ENCODE results near the gene NMRK2.

Gene NMRK2

DNA sequence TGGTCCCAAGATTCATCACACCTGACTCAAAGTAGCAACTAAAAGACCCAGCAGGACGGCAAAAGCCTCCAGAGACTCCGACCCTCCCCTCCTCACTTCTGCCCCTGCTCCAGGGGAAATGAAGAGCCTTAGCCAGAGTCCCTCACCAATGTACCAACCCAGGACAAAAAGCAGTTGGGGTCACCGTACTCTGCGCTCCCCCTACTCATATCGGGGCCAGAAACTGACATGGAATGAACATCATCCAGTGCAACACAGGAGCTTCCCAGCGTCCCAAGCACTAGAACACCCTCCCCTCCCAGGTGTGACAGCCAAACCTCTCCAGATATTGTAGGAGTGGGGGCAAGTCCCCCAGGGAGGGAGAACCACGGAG lies 50.7 kb downstream of the NMRK2 start:
- H3K36me3 ChIP-seq (ENCODE audit: control insufficient read depth in 1 of 2, insufficient read depth in 2 of 2, low read length in 2 of 2): peaks cover 57 to 58% of the 10 kb centered on the region in 2 experiments
- WGBS (ENCODE audit: extremely low coverage, insufficient coverage, insufficient read length): no CpG with 5 or more reads among the region's 7 CpGs

DNA sequence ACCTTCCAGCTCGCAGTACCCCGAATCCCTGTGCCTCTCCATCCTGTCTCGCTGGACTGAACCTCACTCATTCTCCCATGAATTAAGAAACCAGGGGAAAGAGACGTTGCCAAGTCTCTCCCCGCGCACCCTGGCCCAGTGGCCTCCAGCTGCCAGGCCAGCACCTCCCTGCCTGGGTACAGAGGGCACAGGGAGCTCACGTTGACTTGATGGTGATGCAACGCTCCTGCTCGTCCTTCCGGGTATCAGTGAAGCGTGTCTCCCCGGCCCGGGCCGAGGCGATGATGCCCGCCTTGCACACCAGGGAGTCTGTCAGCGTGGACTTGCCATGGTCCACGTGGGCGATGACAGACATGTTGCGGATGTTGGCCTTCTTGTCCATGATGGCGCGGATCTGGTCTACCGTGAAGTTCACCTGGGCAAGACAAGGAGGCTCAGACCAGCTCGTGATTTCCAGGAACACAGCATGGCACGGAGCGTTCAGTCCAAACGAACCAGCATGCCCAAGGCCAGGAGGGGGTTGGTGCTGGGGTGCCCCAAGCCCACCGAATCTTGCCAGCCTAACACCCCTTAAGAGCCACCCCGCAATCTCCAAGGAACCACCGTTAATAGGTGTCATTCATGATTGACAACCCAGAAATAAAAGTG lies 51.2 kb downstream of the NMRK2 start:
- no peak overlapping the region for H3K18ac ChIP-seq (ENCODE audit: low read length)
- DNase-seq: peak in 1 of 2 donors; percentile 39
- peak overlapping the region; percentile 35 for H3K14ac ChIP-seq (ENCODE audit: low read length)
- H4K91ac ChIP-seq (ENCODE audit: low read depth, low read length): no peak overlapping the region
- H3K79me2 ChIP-seq (ENCODE audit: control insufficient read depth, insufficient read depth, low read length, poor library complexity): peaks cover 32% of the 10 kb centered on the region
- H3K4me3 ChIP-seq (ENCODE audit: low read depth, low read length): peak overlapping the region; percentile 95
- no peak overlapping the region for H2BK12ac ChIP-seq (ENCODE audit: low read length)
- peak overlapping the region; percentile 51 for H3K9ac ChIP-seq (ENCODE audit: low read length)
- H3K79me1 ChIP-seq (ENCODE audit: low read length): peaks cover 7% of the 10 kb centered on the region
- H3K27ac ChIP-seq (ENCODE audit: low read depth, low read length): no peak overlapping the region
- peaks cover 7% of the 10 kb centered on the region for H3K9me3 ChIP-seq (ENCODE audit: insufficient read depth, low read depth, low read length)
- peaks cover 53% of the 10 kb centered on the region in 2 experiments for H3K36me3 ChIP-seq (ENCODE audit: control insufficient read depth in 1 of 2, insufficient read depth in 2 of 2, low read length in 2 of 2)
- no peaks in the 10 kb centered on the region for H3K27me3 ChIP-seq (ENCODE audit: insufficient read depth, low read length)
- peaks cover 11 to 20% of the 10 kb centered on the region in 2 experiments for H3K4me1 ChIP-seq (ENCODE audit: control insufficient read depth in 1 of 2, insufficient read depth in 2 of 2, low read length in 2 of 2)
- H2AFZ ChIP-seq (ENCODE audit: insufficient read depth, low read length, poor library complexity): no peak overlapping the region
- no CpG with 5 or more reads among the region's 30 CpGs for WGBS (ENCODE audit: extremely low coverage, insufficient coverage, insufficient read length)
- peak overlapping the region; percentile 80 for H3K4me2 ChIP-seq (ENCODE audit: low read length)
- H3K23ac ChIP-seq (ENCODE audit: low read length): peak overlapping the region; percentile 43
- no peak overlapping the region for H2BK5ac ChIP-seq (ENCODE audit: low read depth, low read length, poor library complexity)
- no peak overlapping the region for H4K12ac ChIP-seq (ENCODE audit: low read depth, low read length)
- no peak overlapping the region for H2BK120ac ChIP-seq (ENCODE audit: insufficient read depth, low read length, poor library complexity)
- H3K4ac ChIP-seq (ENCODE audit: low read depth, low read length): peak overlapping the region; percentile 84
- H2AK5ac ChIP-seq (ENCODE audit: low read length): no peak overlapping the region
- no peak overlapping the region for H4K8ac ChIP-seq (ENCODE audit: low read depth, low read length)

More for the DNA sequence above, 50.7 kb downstream of the NMRK2 start:
- no peak overlapping the region for H4K12ac ChIP-seq (ENCODE audit: low read depth, low read length)
- H2BK12ac ChIP-seq (ENCODE audit: low read length): no peak overlapping the region
- peak overlapping the region; percentile 80 for H3K4me2 ChIP-seq (ENCODE audit: low read length)
- H4K91ac ChIP-seq (ENCODE audit: low read depth, low read length): no peak overlapping the region
- H2BK120ac ChIP-seq (ENCODE audit: insufficient read depth, low read length, poor library complexity): no peak overlapping the region
- peaks cover 7% of the 10 kb centered on the region for H3K79me1 ChIP-seq (ENCODE audit: low read length)
- H3K23ac ChIP-seq (ENCODE audit: low read length): no peak overlapping the region
- no peak for DNase-seq
- peaks cover 7% of the 10 kb centered on the region for H3K9me3 ChIP-seq (ENCODE audit: insufficient read depth, low read depth, low read length)
- no peak overlapping the region for H3K18ac ChIP-seq (ENCODE audit: low read length)
- H3K4ac ChIP-seq (ENCODE audit: low read depth, low read length): peak overlapping the region; percentile 84
- H3K79me2 ChIP-seq (ENCODE audit: control insufficient read depth, insufficient read depth, low read length, poor library complexity): peaks cover 32% of the 10 kb centered on the region
- H3K9ac ChIP-seq (ENCODE audit: low read length): peak overlapping the region; percentile 51
- peak overlapping the region; percentile 95 for H3K4me3 ChIP-seq (ENCODE audit: low read depth, low read length)
- H3K27ac ChIP-seq (ENCODE audit: low read depth, low read length): no peak overlapping the region
- H3K27me3 ChIP-seq (ENCODE audit: insufficient read depth, low read length): no peaks in the 10 kb centered on the region
- H4K8ac ChIP-seq (ENCODE audit: low read depth, low read length): no peak overlapping the region
- H2AK5ac ChIP-seq (ENCODE audit: low read length): no peak overlapping the region
- no peak overlapping the region for H2BK5ac ChIP-seq (ENCODE audit: low read depth, low read length, poor library complexity)
- H3K4me1 ChIP-seq (ENCODE audit: control insufficient read depth in 1 of 2, insufficient read depth in 2 of 2, low read length in 2 of 2): peaks cover 11 to 20% of the 10 kb centered on the region in 2 experiments
- H3K14ac ChIP-seq (ENCODE audit: low read length): no peak overlapping the region
- H2AFZ ChIP-seq (ENCODE audit: insufficient read depth, low read length, poor library complexity): no peak overlapping the region

DNA sequence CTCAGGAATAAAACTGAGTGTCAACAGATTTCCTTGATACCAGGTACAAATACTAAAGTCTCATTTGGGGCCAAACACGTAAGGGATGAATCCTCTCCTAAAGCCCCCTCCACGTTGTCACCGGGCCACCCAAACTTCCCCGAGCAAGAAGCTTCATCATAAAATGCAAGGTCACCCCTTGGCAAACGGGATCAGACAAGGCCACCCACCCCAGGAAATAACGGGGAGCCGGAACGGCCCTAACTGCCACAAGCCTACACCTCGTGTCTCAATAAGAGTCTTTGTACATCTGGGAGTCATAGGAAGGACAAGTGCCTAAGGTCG lies 51.7 kb downstream of the NMRK2 start:
- Histone ChIP-seq H2BK120ac (ENCODE audit: insufficient read depth, low read length, poor library complexity) (peak overlapping the region; percentile 74), H2AFZ (ENCODE audit: insufficient read depth, low read length, poor library complexity) (no peak overlapping the region), H3K79me2 (ENCODE audit: control insufficient read depth, insufficient read depth, low read length, poor library complexity) (peaks cover 32% of the 10 kb centered on the region), H3K9me3 (ENCODE audit: insufficient read depth, low read depth, low read length) (peaks cover 7% of the 10 kb centered on the region), H3K36me3 (ENCODE audit: control insufficient read depth in 1 of 2, insufficient read depth in 2 of 2, low read length in 2 of 2) (peaks cover 48% of the 10 kb centered on the region in 2 experiments), H3K79me1 (ENCODE audit: low read length) (peaks cover 7% of the 10 kb centered on the region), H3K4me2 (ENCODE audit: low read length) (peak overlapping the region; percentile 80), H4K91ac (ENCODE audit: low read depth, low read length) (peak overlapping the region; percentile 83), H3K4ac (ENCODE audit: low read depth, low read length) (peak overlapping the region; percentile 84), H3K14ac (ENCODE audit: low read length) (peak overlapping the region; percentile 90), H2BK12ac (ENCODE audit: low read length) (no peak overlapping the region), H4K12ac (ENCODE audit: low read depth, low read length) (no peak overlapping the region), H4K8ac (ENCODE audit: low read depth, low read length) (no peak overlapping the region), H3K4me3 (ENCODE audit: low read depth, low read length) (peak overlapping the region; percentile 95), H2AK5ac (ENCODE audit: low read length) (no peak overlapping the region), H3K27me3 (ENCODE audit: insufficient read depth, low read length) (no peaks in the 10 kb centered on the region), H2BK5ac (ENCODE audit: low read depth, low read length, poor library complexity) (peak overlapping the region; percentile 82), H3K23ac (ENCODE audit: low read length) (peak overlapping the region; percentile 53), H3K4me1 (ENCODE audit: control insufficient read depth in 1 of 2, insufficient read depth in 2 of 2, low read length in 2 of 2) (peaks cover 11 to 20% of the 10 kb centered on the region in 2 experiments), H3K9ac (ENCODE audit: low read length) (peak overlapping the region; percentile 94), H3K27ac (ENCODE audit: low read depth, low read length) (peak overlapping the region; percentile 88), H3K18ac (ENCODE audit: low read length) (peak overlapping the region; percentile 60)
- no peak for DNase-seq
- WGBS (ENCODE audit: extremely low coverage, insufficient coverage, insufficient read length): no CpG with 5 or more reads among the region's 10 CpGs

DNA sequence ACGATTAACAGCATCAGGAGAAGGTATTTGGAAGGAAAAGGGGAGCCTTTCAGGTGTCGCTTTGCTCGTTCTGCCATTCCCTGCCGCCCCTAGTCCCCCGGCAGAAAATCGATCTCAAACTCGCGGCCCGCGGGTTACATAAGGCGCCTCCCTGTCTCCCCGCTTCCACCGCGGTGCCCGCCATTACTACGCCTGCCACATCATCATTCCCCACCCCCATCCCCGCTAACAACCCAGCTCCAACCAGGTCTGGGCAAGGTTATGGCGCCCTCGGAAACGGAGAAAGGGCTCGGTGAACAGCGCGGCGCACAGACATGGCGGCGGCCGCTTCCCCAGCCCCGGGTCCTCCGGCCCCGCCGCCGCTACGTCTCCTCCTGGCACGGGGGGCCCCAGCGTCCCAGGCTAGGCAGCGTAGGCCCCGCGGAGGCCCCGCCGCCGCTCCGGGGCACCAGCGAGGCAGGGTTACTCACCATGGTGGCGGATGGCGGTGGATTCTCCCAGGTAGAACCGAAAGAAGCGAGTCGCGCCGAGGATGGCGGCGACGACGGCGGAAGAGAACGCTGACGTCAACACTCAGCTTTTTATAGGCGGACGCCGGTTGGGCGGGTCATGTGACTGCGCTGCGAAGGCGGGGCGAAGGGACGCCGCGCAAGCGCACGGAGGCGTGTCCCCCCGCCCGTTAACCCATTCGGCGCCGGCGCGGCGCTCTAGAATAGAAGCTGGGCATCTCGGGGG lies 52.2 kb downstream of the NMRK2 start, which contains the start of gene EEF2:
Gene EEF2, minus strand, starts transcription at position 556 of the 735 bp plus-strand sequence. Its CDS starts 83 bp downstream, at position 473.
- Histone ChIP-seq H2BK120ac (ENCODE audit: insufficient read depth, low read length, poor library complexity) (peak within 1 kb of the TSS; percentile 74), H4K12ac (ENCODE audit: low read depth, low read length) (peak within 1 kb of the TSS; percentile 64), H3K9me3 (ENCODE audit: insufficient read depth, low read depth, low read length) (peaks cover 5% of the 10 kb centered on the region), H3K4me2 (ENCODE audit: low read length) (peak within 1 kb of the TSS; percentile 80), H4K8ac (ENCODE audit: low read depth, low read length) (peak within 1 kb of the TSS; percentile 90), H4K91ac (ENCODE audit: low read depth, low read length) (peak within 1 kb of the TSS; percentile 83), H3K18ac (ENCODE audit: low read length) (peak within 1 kb of the TSS; percentile 60), H3K4me1 (ENCODE audit: control insufficient read depth in 1 of 2, insufficient read depth in 2 of 2, low read length in 2 of 2) (peaks cover 11 to 20% of the 10 kb centered on the region in 2 experiments), H3K27me3 (ENCODE audit: insufficient read depth, low read length) (no peaks in the 10 kb centered on the region), H3K27ac (ENCODE audit: low read depth, low read length) (peak within 1 kb of the TSS; percentile 88), H3K79me2 (ENCODE audit: control insufficient read depth, insufficient read depth, low read length, poor library complexity) (peaks cover 32% of the 10 kb centered on the region), H3K9ac (ENCODE audit: low read length) (peak within 1 kb of the TSS; percentile 94), H2BK12ac (ENCODE audit: low read length) (no peak within 1 kb of the TSS), H3K36me3 (ENCODE audit: control insufficient read depth in 1 of 2, insufficient read depth in 2 of 2, low read length in 2 of 2) (peaks cover 43% of the 10 kb centered on the region in 2 experiments), H2BK5ac (ENCODE audit: low read depth, low read length, poor library complexity) (peak within 1 kb of the TSS; percentile 82), H3K23ac (ENCODE audit: low read length) (peak within 1 kb of the TSS; percentile 53), H3K4me3 (ENCODE audit: low read depth, low read length) (peak within 1 kb of the TSS; percentile 95), H2AK5ac (ENCODE audit: low read length) (peak within 1 kb of the TSS; percentile 81), H2AFZ (ENCODE audit: insufficient read depth, low read length, poor library complexity) (no peak within 1 kb of the TSS), H3K79me1 (ENCODE audit: low read length) (peaks cover 7% of the 10 kb centered on the region), H3K4ac (ENCODE audit: low read depth, low read length) (peak within 1 kb of the TSS; percentile 84), H3K14ac (ENCODE audit: low read length) (peak within 1 kb of the TSS; percentile 90)
- WGBS (ENCODE audit: extremely low coverage, insufficient coverage, insufficient read length): no CpG with 5 or more reads among the region's 80 CpGs
- peak; percentile 79 to 96 for DNase-seq
